Ovary (tissue), 3 donors: ENCODE results near the gene PLCL1.

Experiments used
- POLR2A ChIP-seq: fragments of 450-650 bp; IDR thresholded peaks from one replicate; pipeline ENCODE4 v1.6.1; 2017; ENCODE audit warnings: antibody characterized with exemption, mild to moderate bottlenecking, moderate library complexity
- TF ChIP-seq, protein P1 (sequence below), 3 donors: fragments of 450-650 bp in 2 of 3; fragments of 200-600 bp in 1 of 3; IDR thresholded peaks; one replicate each; pipeline versions ENCODE4 v1.5.1 to v1.8.0; 2016 to 2022; ENCODE audit warnings: antibody characterized with exemption in 3 of 3, mild to moderate bottlenecking in 1 of 3
- donor health status: DM: no; HTN: no; CAD: no.

DNA sequence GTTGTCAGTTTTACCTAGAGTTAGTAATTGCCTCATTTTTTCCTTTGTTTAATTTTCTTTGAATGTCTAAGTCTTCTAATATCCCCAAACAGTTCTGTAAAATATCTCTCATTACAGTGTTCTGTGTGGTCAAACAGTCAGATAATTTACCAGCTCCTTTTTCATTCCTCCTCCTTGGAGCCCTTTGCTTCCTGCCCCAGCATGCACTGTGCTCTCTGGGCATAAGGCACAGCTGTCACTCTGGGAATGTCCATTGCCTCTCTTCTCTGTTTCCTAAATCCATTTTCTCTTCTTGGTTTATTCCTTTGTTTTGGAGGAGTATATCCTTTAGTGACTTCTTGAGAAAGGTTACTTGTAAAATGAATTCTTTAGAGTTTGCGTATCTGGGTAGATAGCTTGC is 139.3 kb downstream of the PLCL1 start:
- no peak for TF ChIP-seq POLR2A
- TF ChIP-seq, protein P1, sequence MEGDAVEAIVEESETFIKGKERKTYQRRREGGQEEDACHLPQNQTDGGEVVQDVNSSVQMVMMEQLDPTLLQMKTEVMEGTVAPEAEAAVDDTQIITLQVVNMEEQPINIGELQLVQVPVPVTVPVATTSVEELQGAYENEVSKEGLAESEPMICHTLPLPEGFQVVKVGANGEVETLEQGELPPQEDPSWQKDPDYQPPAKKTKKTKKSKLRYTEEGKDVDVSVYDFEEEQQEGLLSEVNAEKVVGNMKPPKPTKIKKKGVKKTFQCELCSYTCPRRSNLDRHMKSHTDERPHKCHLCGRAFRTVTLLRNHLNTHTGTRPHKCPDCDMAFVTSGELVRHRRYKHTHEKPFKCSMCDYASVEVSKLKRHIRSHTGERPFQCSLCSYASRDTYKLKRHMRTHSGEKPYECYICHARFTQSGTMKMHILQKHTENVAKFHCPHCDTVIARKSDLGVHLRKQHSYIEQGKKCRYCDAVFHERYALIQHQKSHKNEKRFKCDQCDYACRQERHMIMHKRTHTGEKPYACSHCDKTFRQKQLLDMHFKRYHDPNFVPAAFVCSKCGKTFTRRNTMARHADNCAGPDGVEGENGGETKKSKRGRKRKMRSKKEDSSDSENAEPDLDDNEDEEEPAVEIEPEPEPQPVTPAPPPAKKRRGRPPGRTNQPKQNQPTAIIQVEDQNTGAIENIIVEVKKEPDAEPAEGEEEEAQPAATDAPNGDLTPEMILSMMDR (IDR thresholded peaks at IDR 0.05) = no peak
